Thyroid gland (tissue), 4 donors: ENCODE data around the gene WFDC10B.

Source experiments
- CTCF ChIP-seq, 6 experiments: fragments of 200-600 bp in 3 of 6; fragments of 450-650 bp in 3 of 6; sonication (generic) in 3 of 6; IDR thresholded peaks; one replicate each; pipeline ENCODE4 v1.5.1; 2016 to 2019; ENCODE audit warnings: antibody characterized with exemption in 6 of 6, mild to moderate bottlenecking in 2 of 6, inconsistent platforms in 1 of 6, moderate library complexity in 1 of 6
- POLR2A ChIP-seq, 2 donors: fragments of 450-650 bp; IDR thresholded peaks; one replicate each; pipeline ENCODE4 v1.6.1; 2017; ENCODE audit warnings: antibody characterized with exemption in 2 of 2, mild to moderate bottlenecking in 2 of 2, moderate library complexity in 1 of 2

- TF ChIP-seq CTCF (IDR thresholded peaks at IDR 0.05) (peak in 1 of 6 experiments; percentile 12), POLR2A (IDR thresholded peaks at IDR 0.05) (no peak)
Measured at GRCh38 chr20:45685896-45686295, 18.9 kb downstream of the WFDC10B start.
